K562 (cell line): ENCODE results near the gene TACC3. TPM values are rescaled to one million over a fixed set of nuclear protein-coding genes. Genes with fewer than 3 reads are reported as not detected.

Experiments
- CBFA2T3 ChIP-seq: fragments of 450-650 bp; IDR thresholded peaks from 2 replicates; pipeline ENCODE4 v1.6.1; 2017
- ELK3 ChIP-seq: fragments of 450-650 bp; formaldehyde crosslinking; IDR thresholded peaks from 2 replicates; pipeline ENCODE4 v1.4.0; 2020; ENCODE audit warnings: mild to moderate bottlenecking
- NFYB ChIP-seq: IDR thresholded peaks from 2 replicates; pipeline ENCODE4 v1.6.1; 2011; ENCODE audit warnings: mild to moderate bottlenecking, moderate library complexity; ENCODE audit not compliant: insufficient read length; ENCODE audit errors: extremely low read depth
- RBBP5 ChIP-seq: fragments of 200-600 bp; sonication (generic); IDR thresholded peaks from 2 replicates; pipeline ENCODE4 v1.6.1; 2012; ENCODE audit warnings: borderline replicate concordance, mild to moderate bottlenecking, low read length, control low read depth, inconsistent platforms; ENCODE audit not compliant: insufficient read depth, poor library complexity, severe bottlenecking
- SIN3B ChIP-seq: fragments of 450-650 bp; IDR thresholded peaks from 2 replicates; pipeline ENCODE4 v1.6.1; 2017; ENCODE audit warnings: low read depth, mild to moderate bottlenecking, moderate library complexity
- ZEB2 ChIP-seq: fragments of 450-650 bp; IDR thresholded peaks from 2 replicates; pipeline ENCODE4 v1.6.1; 2016
- ZNF212 ChIP-seq: fragments of 450-650 bp; formaldehyde crosslinking; IDR thresholded peaks from 2 replicates; pipeline ENCODE4 v1.4.0; 2020; ENCODE audit warnings: mild to moderate bottlenecking
- ZNF584 ChIP-seq: fragments of 200-800 bp; sonication (Bioruptor generic); IDR thresholded peaks from 2 replicates; pipeline ENCODE4 v1.6.1; 2016; ENCODE audit warnings: low read depth, mild to moderate bottlenecking, missing genetic modification characterization, missing compliant biosample characterization
- polyA plus RNA-seq, 8 experiments: library from polyadenylated mRNA; depleted of rRNA in 4 of 8; stranded (reverse) in 5 of 8; unstranded in 3 of 8; fragments of >200 nt; fragmentation: Nextera tagmentation in 2 of 8; fragmentation: Illumina TruSeq in 1 of 8; extraction: Ambion mirVana in 2 of 8; extraction: Trizol in 1 of 8; gene quantifications; 2 replicates each; pipeline versions ENCODE4 v1.2.1 to v1.2.3, GENCODE V29; 2011 to 2014; ENCODE audit warnings: inconsistent platforms in 1 of 8, missing spikeins in 1 of 8
- total RNA-seq, 7 experiments: library from RNA; depleted of rRNA in 6 of 7; stranded (reverse); fragments of >200 nt in 6 of 7; fragmentation: Illumina TruSeq in 2 of 7; extraction: Trizol in 2 of 7; gene quantifications; 2 replicates each; pipeline versions ENCODE4 v1.2.1 to v1.2.3, GENCODE V29; 2011 to 2021; ENCODE audit warnings: low replicate concordance in 1 of 7
- TF ChIP-seq, protein P1 (sequence below): fragments of 450-650 bp; IDR thresholded peaks from 2 replicates; pipeline ENCODE4 v1.6.1; 2014; ENCODE audit warnings: low read depth, mild to moderate bottlenecking, moderate library complexity, borderline replicate concordance
- TF ChIP-seq, protein P2 (sequence below), 2 experiments: fragments of 450-650 bp in 1 of 2; IDR thresholded peaks; 2 replicates each; pipeline ENCODE4 v1.6.1; 2011 to 2017; ENCODE audit warnings: low read depth in 2 of 2, antibody characterized with exemption in 1 of 2, borderline replicate concordance in 1 of 2, low read length in 1 of 2, mild to moderate bottlenecking in 1 of 2, mixed read lengths in 1 of 2; ENCODE audit not compliant: control insufficient read depth in 1 of 2
- TF ChIP-seq, protein P3 (sequence below), 2 experiments: fragments of 450-650 bp in 1 of 2; sonication (generic) in 1 of 2; formaldehyde crosslinking in 1 of 2; IDR thresholded peaks in 1 of 2; conservative IDR thresholded peaks in 1 of 2; 2 replicates each; pipeline versions ENCODE4 v1.6.1 to v1.8.1; 2016 to 2023; ENCODE audit warnings: mild to moderate bottlenecking in 2 of 2, moderate library complexity in 2 of 2, inconsistent platforms in 1 of 2, missing genetic modification reagents in 1 of 2

TACC3 gene
- total and polyA plus RNA-seq, 9 of the 15 experiments (the other 6 are each of a cell fraction or from before 2014, with no cell fraction given): 1.9 to 122 (median 55.6) TPM

- TF ChIP-seq, protein P1, sequence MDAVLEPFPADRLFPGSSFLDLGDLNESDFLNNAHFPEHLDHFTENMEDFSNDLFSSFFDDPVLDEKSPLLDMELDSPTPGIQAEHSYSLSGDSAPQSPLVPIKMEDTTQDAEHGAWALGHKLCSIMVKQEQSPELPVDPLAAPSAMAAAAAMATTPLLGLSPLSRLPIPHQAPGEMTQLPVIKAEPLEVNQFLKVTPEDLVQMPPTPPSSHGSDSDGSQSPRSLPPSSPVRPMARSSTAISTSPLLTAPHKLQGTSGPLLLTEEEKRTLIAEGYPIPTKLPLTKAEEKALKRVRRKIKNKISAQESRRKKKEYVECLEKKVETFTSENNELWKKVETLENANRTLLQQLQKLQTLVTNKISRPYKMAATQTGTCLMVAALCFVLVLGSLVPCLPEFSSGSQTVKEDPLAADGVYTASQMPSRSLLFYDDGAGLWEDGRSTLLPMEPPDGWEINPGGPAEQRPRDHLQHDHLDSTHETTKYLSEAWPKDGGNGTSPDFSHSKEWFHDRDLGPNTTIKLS: peak; percentile 68; the same call in 1 of the 2 replicates
- peak; percentile 21 for TF ChIP-seq RBBP5
- TF ChIP-seq ZEB2: peak; percentile 81
- TF ChIP-seq ZNF584 (CRISPR knock-in tag): no peak
- TF ChIP-seq, protein P2, sequence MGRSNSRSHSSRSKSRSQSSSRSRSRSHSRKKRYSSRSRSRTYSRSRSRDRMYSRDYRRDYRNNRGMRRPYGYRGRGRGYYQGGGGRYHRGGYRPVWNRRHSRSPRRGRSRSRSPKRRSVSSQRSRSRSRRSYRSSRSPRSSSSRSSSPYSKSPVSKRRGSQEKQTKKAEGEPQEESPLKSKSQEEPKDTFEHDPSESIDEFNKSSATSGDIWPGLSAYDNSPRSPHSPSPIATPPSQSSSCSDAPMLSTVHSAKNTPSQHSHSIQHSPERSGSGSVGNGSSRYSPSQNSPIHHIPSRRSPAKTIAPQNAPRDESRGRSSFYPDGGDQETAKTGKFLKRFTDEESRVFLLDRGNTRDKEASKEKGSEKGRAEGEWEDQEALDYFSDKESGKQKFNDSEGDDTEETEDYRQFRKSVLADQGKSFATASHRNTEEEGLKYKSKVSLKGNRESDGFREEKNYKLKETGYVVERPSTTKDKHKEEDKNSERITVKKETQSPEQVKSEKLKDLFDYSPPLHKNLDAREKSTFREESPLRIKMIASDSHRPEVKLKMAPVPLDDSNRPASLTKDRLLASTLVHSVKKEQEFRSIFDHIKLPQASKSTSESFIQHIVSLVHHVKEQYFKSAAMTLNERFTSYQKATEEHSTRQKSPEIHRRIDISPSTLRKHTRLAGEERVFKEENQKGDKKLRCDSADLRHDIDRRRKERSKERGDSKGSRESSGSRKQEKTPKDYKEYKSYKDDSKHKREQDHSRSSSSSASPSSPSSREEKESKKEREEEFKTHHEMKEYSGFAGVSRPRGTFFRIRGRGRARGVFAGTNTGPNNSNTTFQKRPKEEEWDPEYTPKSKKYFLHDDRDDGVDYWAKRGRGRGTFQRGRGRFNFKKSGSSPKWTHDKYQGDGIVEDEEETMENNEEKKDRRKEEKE (IDR thresholded peaks at IDR 0.05; ENCODE audit: borderline replicate concordance in 1 of 2, control insufficient read depth in 1 of 2, low read depth in 2 of 2, low read length in 1 of 2): peak in 1 of 2 experiments; percentile 90; a peak in 2 of 4 replicates
- TF ChIP-seq, protein P3, sequence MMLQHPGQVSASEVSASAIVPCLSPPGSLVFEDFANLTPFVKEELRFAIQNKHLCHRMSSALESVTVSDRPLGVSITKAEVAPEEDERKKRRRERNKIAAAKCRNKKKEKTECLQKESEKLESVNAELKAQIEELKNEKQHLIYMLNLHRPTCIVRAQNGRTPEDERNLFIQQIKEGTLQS (IDR thresholded peaks at IDR 0.05): no peak
- TF ChIP-seq, protein P3 (CRISPR knock-in tag; conservative IDR thresholded peaks at IDR 0.05): no peak
- TF ChIP-seq NFYB: peak; percentile 30
- TF ChIP-seq CBFA2T3: no peak
- TF ChIP-seq ZNF212 (CRISPR knock-in tag): no peak
- TF ChIP-seq ELK3: no peak
- TF ChIP-seq SIN3B: 0 out of 2 replicates have a peak, but pooled peaks have one; percentile 53
- TF ChIP-seq, all 486 proteins: peak for 80
Measured at GRCh38 chr4:1721003-1721665, at the start of gene TACC3, which contains the start of gene TMEM129 (continued).
